Measurements from ENCODE around the gene SHLD1.

The SHLD1 gene

DNA sequence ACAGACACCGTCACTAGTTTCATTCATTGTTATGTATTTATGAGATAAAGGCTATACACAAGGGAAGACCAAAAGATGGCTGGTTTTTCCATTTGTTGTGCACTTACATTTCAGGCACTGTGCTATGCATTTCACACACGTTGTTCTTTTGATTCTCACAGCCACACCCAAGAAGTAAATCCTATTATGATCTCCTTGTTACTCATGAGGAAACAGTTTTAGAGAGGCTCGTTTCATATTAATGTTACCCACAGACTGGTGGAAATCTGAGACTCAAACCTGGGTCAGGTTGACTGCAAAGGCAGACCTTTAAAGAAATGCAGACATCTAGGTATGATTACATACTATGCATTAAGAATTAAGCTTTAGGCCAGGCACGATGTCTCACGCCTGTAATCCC, 34.9 kb downstream of the SHLD1 start:
- DNase-seq (ENCODE audit: low read depth, low spot score) = no peak
- CTCF ChIA-PET = interaction anchor here (0.6 to 10.0 kb wide), 5 partner anchors 216 to 254 kb away, joined by 3 to 229 read pairs (median 7); no protein-coding TSS in a partner anchor
- TF ChIP-seq, protein P1, sequence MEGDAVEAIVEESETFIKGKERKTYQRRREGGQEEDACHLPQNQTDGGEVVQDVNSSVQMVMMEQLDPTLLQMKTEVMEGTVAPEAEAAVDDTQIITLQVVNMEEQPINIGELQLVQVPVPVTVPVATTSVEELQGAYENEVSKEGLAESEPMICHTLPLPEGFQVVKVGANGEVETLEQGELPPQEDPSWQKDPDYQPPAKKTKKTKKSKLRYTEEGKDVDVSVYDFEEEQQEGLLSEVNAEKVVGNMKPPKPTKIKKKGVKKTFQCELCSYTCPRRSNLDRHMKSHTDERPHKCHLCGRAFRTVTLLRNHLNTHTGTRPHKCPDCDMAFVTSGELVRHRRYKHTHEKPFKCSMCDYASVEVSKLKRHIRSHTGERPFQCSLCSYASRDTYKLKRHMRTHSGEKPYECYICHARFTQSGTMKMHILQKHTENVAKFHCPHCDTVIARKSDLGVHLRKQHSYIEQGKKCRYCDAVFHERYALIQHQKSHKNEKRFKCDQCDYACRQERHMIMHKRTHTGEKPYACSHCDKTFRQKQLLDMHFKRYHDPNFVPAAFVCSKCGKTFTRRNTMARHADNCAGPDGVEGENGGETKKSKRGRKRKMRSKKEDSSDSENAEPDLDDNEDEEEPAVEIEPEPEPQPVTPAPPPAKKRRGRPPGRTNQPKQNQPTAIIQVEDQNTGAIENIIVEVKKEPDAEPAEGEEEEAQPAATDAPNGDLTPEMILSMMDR (IDR thresholded peaks at IDR 0.05; ENCODE audit: insufficient read depth, low read length, missing control alignments) = no peak
- POLR2A ChIA-PET = no interaction called here
- no peak overlapping the region for H3K4me3 ChIP-seq (ENCODE audit: low read depth, low read length)

DNA sequence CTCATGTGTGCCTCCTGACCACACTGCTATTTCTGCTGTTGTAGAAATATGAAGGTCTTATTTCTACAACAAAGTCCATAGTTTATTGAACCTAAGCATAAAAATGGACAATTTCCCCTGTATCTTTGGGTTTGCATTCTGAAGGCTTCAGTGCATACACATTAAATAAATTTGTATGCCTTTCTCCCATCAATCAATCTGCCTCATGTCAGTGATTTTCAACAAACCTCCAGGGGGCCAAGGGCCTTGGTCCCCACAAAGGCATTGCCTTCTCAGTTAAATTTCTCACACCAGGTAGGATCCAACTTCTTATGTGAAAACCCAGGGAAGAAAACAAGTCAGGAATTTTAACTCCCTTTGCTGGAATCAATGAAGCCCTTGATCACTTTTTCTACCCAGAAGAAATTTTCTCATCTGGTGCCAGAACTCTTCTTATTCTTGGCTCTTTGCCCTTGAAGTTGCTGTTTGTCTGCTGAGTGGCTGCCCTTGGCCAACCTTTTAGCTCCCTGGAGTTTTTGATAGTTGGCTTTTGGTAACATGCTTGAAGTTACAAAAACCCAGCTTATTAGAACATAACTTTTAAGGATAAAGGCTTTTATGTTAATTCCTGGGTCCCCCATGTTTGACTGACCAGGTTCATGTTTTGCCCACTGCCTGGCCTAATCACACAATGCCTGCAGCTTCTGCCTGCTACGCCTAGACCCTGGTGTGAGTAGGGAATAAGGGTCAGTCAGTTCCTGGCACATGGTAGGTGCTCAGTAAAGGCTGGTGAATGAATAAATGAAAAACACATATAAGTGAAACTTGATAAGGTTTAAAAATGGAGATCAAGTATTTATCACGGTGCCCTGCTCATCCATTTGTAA, 37.0 kb downstream of the SHLD1 start:
- POLR2A ChIA-PET = no interaction called here
- no peak overlapping the region for H3K4me3 ChIP-seq (ENCODE audit: low read depth, low read length)
- DNase-seq (ENCODE audit: low read depth, low spot score) = no peak
- TF ChIP-seq, protein P1 (IDR thresholded peaks at IDR 0.05; ENCODE audit: insufficient read depth, low read length, missing control alignments) = no peak
- CTCF ChIA-PET = interaction anchor here (0.7 to 10.0 kb wide), 31 partner anchors 9 to 291 kb away, joined by 3 to 229 read pairs (median 6); partner anchors contain the start of gene SHLD1

DNA sequence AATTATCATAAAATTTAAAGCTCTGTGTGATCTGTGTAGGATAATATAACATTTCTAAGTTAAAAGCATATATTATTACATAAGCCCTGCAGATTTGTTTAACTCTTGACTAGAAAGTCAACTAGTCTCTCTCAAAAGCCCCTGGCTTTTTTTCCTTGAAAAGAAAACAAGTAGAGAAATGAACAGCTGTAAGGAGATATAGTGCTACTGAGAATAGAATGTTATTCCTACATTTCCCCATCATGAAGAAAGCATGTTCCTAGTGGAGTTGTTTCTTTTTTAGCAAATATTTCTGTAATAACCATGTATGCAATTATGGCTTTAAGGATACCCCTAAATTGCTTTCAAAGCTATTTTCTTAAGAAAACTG, 37.6 kb downstream of the SHLD1 start:
- POLR2A ChIA-PET = no interaction called here
- no peak overlapping the region for H3K4me3 ChIP-seq (ENCODE audit: low read depth, low read length)
- TF ChIP-seq, protein P1 (IDR thresholded peaks at IDR 0.05; ENCODE audit: insufficient read depth, low read length, missing control alignments) = no peak
- CTCF ChIA-PET = interaction anchor here (0.7 to 10.0 kb wide), 36 partner anchors 9 to 290 kb away, joined by 3 to 229 read pairs (median 5); partner anchors contain the start of gene SHLD1
- DNase-seq (ENCODE audit: low read depth, low spot score) = no peak

DNA sequence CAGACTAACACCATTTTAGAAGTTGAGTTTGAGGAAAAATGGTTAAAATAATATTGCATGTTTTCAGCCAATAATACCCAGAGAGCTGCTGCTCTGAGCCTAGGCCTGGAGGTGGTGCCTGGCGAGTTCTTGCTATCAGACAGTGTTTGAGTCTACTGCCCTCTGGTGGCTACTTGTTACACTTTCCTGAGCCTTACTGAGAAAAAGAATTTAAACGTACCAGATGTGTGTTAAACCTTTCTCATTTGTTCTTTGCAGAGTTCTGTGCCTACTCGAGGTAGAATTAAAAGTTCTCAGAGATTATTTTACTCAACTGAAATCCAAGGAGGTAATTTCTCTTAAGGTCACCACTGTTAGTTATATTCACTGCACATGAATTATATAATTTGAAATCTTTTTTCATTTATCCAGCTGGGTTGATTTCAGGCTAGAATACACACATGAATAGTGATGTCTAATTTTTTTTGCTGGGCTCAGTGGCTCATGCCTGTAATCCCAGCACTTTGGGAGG, 38.2 kb downstream of the SHLD1 start:
- peak; percentile 52 for DNase-seq (ENCODE audit: low read depth, low spot score)
- POLR2A ChIA-PET = no interaction called here
- TF ChIP-seq, protein P1 (IDR thresholded peaks at IDR 0.05; ENCODE audit: insufficient read depth, low read length, missing control alignments) = peak; percentile 61
- no peak overlapping the region for H3K4me3 ChIP-seq (ENCODE audit: low read depth, low read length)
- CTCF ChIA-PET = interaction anchor here (0.5 to 10.0 kb wide), 37 partner anchors 9 to 290 kb away, joined by 3 to 229 read pairs (median 5); partner anchors contain the start of gene SHLD1

DNA sequence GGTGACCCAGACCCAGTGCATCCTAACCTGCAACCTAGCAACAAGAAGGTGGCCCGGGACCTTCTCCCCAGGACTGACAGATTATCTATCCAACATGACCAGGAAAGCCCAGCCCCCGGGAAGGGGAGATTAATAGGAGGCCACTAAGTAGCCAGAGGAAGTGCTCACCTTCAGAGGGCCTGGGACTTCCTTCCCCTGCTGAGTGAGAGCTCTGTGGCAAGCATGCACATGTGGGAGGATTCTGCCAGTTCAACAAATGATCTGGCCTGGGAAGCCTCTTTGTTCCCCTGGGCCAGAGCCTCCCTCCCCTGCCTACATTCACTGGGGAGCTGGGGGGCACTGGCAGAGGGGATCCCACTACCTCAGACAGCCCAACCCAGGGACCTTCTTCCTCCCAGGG, 39.6 kb downstream of the SHLD1 start:
- no peak overlapping the region for H3K4me3 ChIP-seq (ENCODE audit: low read depth, low read length)
- CTCF ChIA-PET = interaction anchor here (1.0 to 10.0 kb wide), 5 partner anchors 64 to 259 kb away, joined by 3 to 229 read pairs (median 24); no protein-coding TSS in a partner anchor
- TF ChIP-seq, protein P1 (IDR thresholded peaks at IDR 0.05; ENCODE audit: insufficient read depth, low read length, missing control alignments) = no peak
- POLR2A ChIA-PET = no interaction called here
- DNase-seq (ENCODE audit: low read depth, low spot score) = no peak

DNA sequence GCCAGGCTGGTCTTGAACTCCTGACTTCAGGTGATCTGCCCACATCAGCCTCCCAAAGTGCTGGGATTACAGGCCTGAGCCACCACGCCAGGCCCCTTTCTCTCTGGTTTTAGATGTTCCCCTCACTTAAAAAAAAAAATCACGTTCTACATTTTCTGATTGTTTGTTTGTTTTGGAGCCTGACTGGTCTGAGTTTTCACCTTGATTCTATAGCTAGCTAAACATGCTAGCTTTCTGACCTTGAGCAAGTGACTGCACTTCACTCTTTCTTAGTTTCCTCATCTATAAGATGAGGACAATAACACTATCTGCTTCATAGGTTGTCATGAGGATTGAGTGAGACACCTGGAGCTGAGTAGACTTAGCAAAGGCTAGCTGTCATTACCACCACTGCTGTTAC, 43.7 kb downstream of the SHLD1 start:
- ChIA-PET POLR2A (no interaction called here), CTCF (interaction anchor here (1.0 to 1.5 kb wide), 2 partner anchors 237 to 264 kb away, joined by 4 to 6 read pairs; no protein-coding TSS in a partner anchor)
- no peak overlapping the region for H3K4me3 ChIP-seq (ENCODE audit: low read depth, low read length)
- DNase-seq (ENCODE audit: low read depth, low spot score) = no peak
- TF ChIP-seq, protein P1 (IDR thresholded peaks at IDR 0.05; ENCODE audit: insufficient read depth, low read length, missing control alignments) = no peak

Measured in AG04449 (cell line).